K562 (cell line): ENCODE data around the gene PPP1R16B. TPM values are rescaled to one million over a fixed set of nuclear protein-coding genes. Genes with fewer than 3 reads are reported as not detected.

Source experiments
- CREB3 ChIP-seq: fragments of 450-650 bp; conservative IDR thresholded peaks from 2 replicates; pipeline ENCODE4 v1.6.1; 2016; ENCODE audit warnings: missing genetic modification characterization, low read depth, mild to moderate bottlenecking, missing compliant biosample characterization, moderate library complexity
- CXXC5 ChIP-seq: fragments of 250-450 bp; sonication (Bioruptor Pico); IDR thresholded peaks from 2 replicates; pipeline ENCODE4 v1.8.0; 2022; ENCODE audit warnings: inconsistent platforms, mild to moderate bottlenecking, moderate library complexity
- E2F6 ChIP-seq, 2 experiments: IDR thresholded peaks; 2 replicates each; pipeline ENCODE4 v1.6.1; 2011; ENCODE audit warnings: borderline replicate concordance in 1 of 2, control low read depth in 1 of 2, low read depth in 1 of 2, low read length in 1 of 2, mild to moderate bottlenecking in 1 of 2, mixed read lengths in 1 of 2, moderate library complexity in 1 of 2; ENCODE audit not compliant: insufficient read depth in 1 of 2, insufficient read length in 1 of 2, poor library complexity in 1 of 2, severe bottlenecking in 1 of 2; ENCODE audit errors: extremely low read depth in 1 of 2
- EGR1 ChIP-seq: fragments of 450-650 bp; conservative IDR thresholded peaks from 2 replicates; pipeline ENCODE4 v1.6.1; 2017; ENCODE audit warnings: mild to moderate bottlenecking
- GMEB1 ChIP-seq: fragments of 250-450 bp; sonication (Bioruptor Pico); IDR thresholded peaks from 2 replicates; pipeline ENCODE4 v1.4.0; 2020; ENCODE audit warnings: mild to moderate bottlenecking
- GTF2F1 ChIP-seq: IDR thresholded peaks from 2 replicates; pipeline ENCODE4 v1.6.1; 2011; ENCODE audit warnings: low read depth, low read length, improper control_type of control experiment
- HDAC1 ChIP-seq, 2 experiments: fragments of 450-650 bp; IDR thresholded peaks; 2 replicates each; pipeline ENCODE4 v1.6.1; 2016 to 2017; ENCODE audit warnings: inconsistent platforms in 1 of 2, mild to moderate bottlenecking in 1 of 2, moderate library complexity in 1 of 2
- HMG20B ChIP-seq: fragments of 250-450 bp; sonication (Bioruptor Pico); IDR thresholded peaks from 2 replicates; pipeline ENCODE4 v1.5.0; 2021; ENCODE audit warnings: mild to moderate bottlenecking
- NBN ChIP-seq: fragments of 450-650 bp; IDR thresholded peaks from 2 replicates; pipeline ENCODE4 v1.6.1; 2016; ENCODE audit warnings: low read depth, mild to moderate bottlenecking
- NCOR1 ChIP-seq: fragments of 450-650 bp; IDR thresholded peaks from 2 replicates; pipeline ENCODE4 v1.6.1; 2016; ENCODE audit warnings: mild to moderate bottlenecking, moderate library complexity
- PHTF2 ChIP-seq: fragments of 250-450 bp; sonication (Bioruptor Pico); IDR thresholded peaks from 2 replicates; pipeline ENCODE4 v1.5.0; 2021; ENCODE audit warnings: mild to moderate bottlenecking
- SMC3 ChIP-seq: conservative IDR thresholded peaks from 2 replicates; pipeline ENCODE4 v1.6.1; 2011; ENCODE audit warnings: low read depth, low read length, improper control_type of control experiment; ENCODE audit not compliant: insufficient read depth
- TAF15 ChIP-seq: fragments of 200-400 bp; formaldehyde crosslinking; IDR thresholded peaks from 2 replicates; pipeline ENCODE4 v1.6.1; 2017; ENCODE audit warnings: mild to moderate bottlenecking, low read depth, low read length, moderate library complexity
- TEAD4 ChIP-seq, 2 experiments: sonication (generic) in 1 of 2; formaldehyde crosslinking in 1 of 2; IDR thresholded peaks; 2 replicates each; pipeline versions ENCODE4 v1.6.1 to v1.8.0; 2012 to 2022; ENCODE audit warnings: borderline replicate concordance in 1 of 2, inconsistent platforms in 1 of 2, low read length in 1 of 2, mild to moderate bottlenecking in 1 of 2, missing genetic modification reagents in 1 of 2
- TFAM ChIP-seq: fragments of 250-450 bp; sonication (Bioruptor Pico); conservative IDR thresholded peaks from 2 replicates; pipeline ENCODE4 v1.5.0; 2021; ENCODE audit warnings: mild to moderate bottlenecking, moderate library complexity
- ZNF395 ChIP-seq: fragments of 200-800 bp; sonication (Bioruptor generic); IDR thresholded peaks from 2 replicates; pipeline ENCODE4 v1.6.1; 2017; ENCODE audit warnings: missing genetic modification characterization, missing compliant biosample characterization
- ZNF398 ChIP-seq: fragments of 250-450 bp; sonication (Bioruptor Pico); IDR thresholded peaks from 2 replicates; pipeline ENCODE4 v1.8.0; 2021; ENCODE audit warnings: moderate library complexity, mild to moderate bottlenecking, inconsistent platforms
- ZNF511 ChIP-seq: sonication (generic); formaldehyde crosslinking; IDR thresholded peaks from 2 replicates; pipeline ENCODE4 v1.8.0; 2022; ENCODE audit warnings: mild to moderate bottlenecking, missing genetic modification reagents
- polyA plus RNA-seq, 8 experiments: library from polyadenylated mRNA; depleted of rRNA in 4 of 8; stranded (reverse) in 5 of 8; unstranded in 3 of 8; fragments of >200 nt; fragmentation: Nextera tagmentation in 2 of 8; fragmentation: Illumina TruSeq in 1 of 8; extraction: Ambion mirVana in 2 of 8; extraction: Trizol in 1 of 8; gene quantifications; 2 replicates each; pipeline versions ENCODE4 v1.2.1 to v1.2.3, GENCODE V29; 2011 to 2014; ENCODE audit warnings: inconsistent platforms in 1 of 8, missing spikeins in 1 of 8
- total RNA-seq, 7 experiments: library from RNA; depleted of rRNA in 6 of 7; stranded (reverse); fragments of >200 nt in 6 of 7; fragmentation: Illumina TruSeq in 2 of 7; extraction: Trizol in 2 of 7; gene quantifications; 2 replicates each; pipeline versions ENCODE4 v1.2.1 to v1.2.3, GENCODE V29; 2011 to 2021; ENCODE audit warnings: low replicate concordance in 1 of 7

PPP1R16B gene
- total and polyA plus RNA-seq, 9 of the 15 experiments (the other 6 are each of a cell fraction or from before 2014, with no cell fraction given): 1.5 to 11.5 (median 6.8) TPM

GRCh38 chr20:38962044-38962927 is 156.8 kb downstream of the PPP1R16B start, which contains the start of gene DHX35 (continued):
- TF ChIP-seq NBN: no peak
- TF ChIP-seq ZNF398 (CRISPR knock-in tag): no peak
- no peak; the same call in 1 of the 2 replicates for TF ChIP-seq HMG20B
- no peak for TF ChIP-seq TAF15
- TF ChIP-seq GTF2F1: peak; percentile 76; the same call in 1 of the 2 replicates
- TF ChIP-seq EGR1: peak; percentile 98
- TF ChIP-seq SMC3: no peak; the same call in 1 of the 2 replicates
- TF ChIP-seq TEAD4 (IDR thresholded peaks at IDR 0.05; ENCODE audit: low read length): no peak
- TF ChIP-seq TEAD4 (CRISPR knock-in tag; IDR thresholded peaks at IDR 0.05; ENCODE audit: borderline replicate concordance): no peak
- TF ChIP-seq ZNF511 (CRISPR knock-in tag): peak; percentile 78; the same call in 1 of the 2 replicates
- peak; percentile 95 to 96 for TF ChIP-seq E2F6 (IDR thresholded peaks at IDR 0.05; ENCODE audit: borderline replicate concordance in 1 of 2, extremely low read depth in 1 of 2, insufficient read depth in 1 of 2, insufficient read length in 1 of 2, low read depth in 1 of 2, low read length in 1 of 2, poor library complexity in 1 of 2, severe bottlenecking in 1 of 2)
- TF ChIP-seq TFAM: no peak
- TF ChIP-seq PHTF2 (CRISPR knock-in tag): no peak
- no peak for TF ChIP-seq NCOR1
- peak in 1 of 2 experiments; percentile 89; a peak in 2 of 4 replicates for TF ChIP-seq HDAC1 (IDR thresholded peaks at IDR 0.05)
- no peak for TF ChIP-seq CREB3 (tag)
- TF ChIP-seq CXXC5: peak; percentile 90
- TF ChIP-seq GMEB1 (CRISPR knock-in tag): 0 out of 2 replicates have a peak, but pooled peaks have one; percentile 34
- peak; percentile 94 for TF ChIP-seq ZNF395 (CRISPR knock-in tag)
